Skeletal muscle tissue (tissue), 4 donors: ENCODE measurements around the gene UBE2U. TPM values are rescaled to one million over a fixed set of nuclear protein-coding genes. Genes with fewer than 3 reads are reported as not detected.
"Not testable (repeated sequence)": the region's sequence is repeated elsewhere in the genome, so short reads cannot be mapped to it uniquely, and the experiment has no call there.

ENCODE experiments used
- H3K27ac ChIP-seq: one replicate; pipeline ENCODE4 v1.7.0; 2013; ENCODE audit warnings: mild to moderate bottlenecking, low read depth, low read length, inconsistent platforms
- H3K27me3 ChIP-seq, 3 donors: one replicate each; pipeline ENCODE4 v1.7.0; 2013; ENCODE audit warnings: low read length in 3 of 3; ENCODE audit not compliant: control insufficient read depth in 3 of 3, insufficient read depth in 3 of 3
- H3K36me3 ChIP-seq, 3 donors: one replicate each; pipeline ENCODE4 v1.7.0; 2013; ENCODE audit warnings: low read length in 3 of 3; ENCODE audit not compliant: control insufficient read depth in 3 of 3, insufficient read depth in 3 of 3
- H3K4me1 ChIP-seq, 3 donors: one replicate each; pipeline ENCODE4 v1.7.0; 2013; ENCODE audit warnings: low read length in 3 of 3, mild to moderate bottlenecking in 3 of 3; ENCODE audit not compliant: control insufficient read depth in 3 of 3, insufficient read depth in 3 of 3
- H3K4me3 ChIP-seq, 3 donors: one replicate each; pipeline ENCODE4 v1.7.0; 2013; ENCODE audit warnings: low read length in 3 of 3
- H3K9ac ChIP-seq, 3 donors: one replicate each; pipeline ENCODE4 v1.7.0; 2013; ENCODE audit warnings: low read length in 3 of 3, mild to moderate bottlenecking in 3 of 3, moderate library complexity in 2 of 3, low read depth in 1 of 3
- H3K9me3 ChIP-seq, 3 donors: one replicate each; pipeline ENCODE4 v1.7.0; 2013; ENCODE audit warnings: low read length in 3 of 3; ENCODE audit not compliant: control insufficient read depth in 3 of 3
- total RNA-seq: library from RNA; depleted of rRNA; stranded (reverse); fragments of >200 nt; gene quantifications from one replicate; pipeline ENCODE4 v1.2.3, GENCODE V29; 2014
- donor health status: Osteomylitis.

Gene UBE2U
- total RNA-seq, 1 donor from 2014 or later, result not detected

- Histone ChIP-seq H3K9ac (no peak overlapping the region), H3K36me3 (no peaks in the 10 kb centered on the region), H3K27ac (no peak overlapping the region), H3K9me3 (no peaks in the 10 kb centered on the region), H3K27me3 (no peaks in the 10 kb centered on the region), H3K4me3 (no peak overlapping the region), H3K4me1 (no peaks in the 10 kb centered on the region)
Observed at GRCh38 chr1:64231654-64232053, 28.2 kb downstream of the UBE2U start.

- no peaks in the 10 kb centered on the region for H3K36me3 ChIP-seq
- H3K9me3 ChIP-seq, result no peaks in the 10 kb centered on the region
- H3K27ac ChIP-seq, result no peak overlapping the region
- no peaks in the 10 kb centered on the region for H3K27me3 ChIP-seq
- no peaks in the 10 kb centered on the region for H3K4me1 ChIP-seq
- H3K9ac ChIP-seq, result no peak overlapping the region
- no peak overlapping the region for H3K4me3 ChIP-seq
Observed at GRCh38 chr1:64234714-64235113, 31.3 kb downstream of the UBE2U start.

GRCh38 chr1:64235181-64235580 is 31.8 kb downstream of the UBE2U start:
- Histone ChIP-seq H3K27me3 (no peaks in the 10 kb centered on the region), H3K36me3 (no peaks in the 10 kb centered on the region), H3K9ac (no peak overlapping the region), H3K27ac (no peak overlapping the region), H3K4me3 (no peak overlapping the region), H3K4me1 (no peaks in the 10 kb centered on the region), H3K9me3 (no peaks in the 10 kb centered on the region)

GRCh38 chr1:64235910-64236309 is 32.5 kb downstream of the UBE2U start:
- Histone ChIP-seq H3K27me3 (no peaks in the 10 kb centered on the region), H3K4me1 (no peaks in the 10 kb centered on the region), H3K4me3 (no peak overlapping the region), H3K27ac (no peak overlapping the region), H3K9ac (no peak overlapping the region), H3K36me3 (no peaks in the 10 kb centered on the region), H3K9me3 (no peaks in the 10 kb centered on the region)

- H3K27me3 ChIP-seq, result no peaks in the 10 kb centered on the region
- no peak overlapping the region for H3K27ac ChIP-seq
- no peaks in the 10 kb centered on the region for H3K36me3 ChIP-seq
- no peaks in the 10 kb centered on the region for H3K9me3 ChIP-seq
- no peak overlapping the region for H3K9ac ChIP-seq
- H3K4me1 ChIP-seq, result no peaks in the 10 kb centered on the region
- H3K4me3 ChIP-seq, result no peak overlapping the region
Observed at GRCh38 chr1:64236541-64236954, 33.1 kb downstream of the UBE2U start.

- H3K4me1 ChIP-seq, H3K36me3 ChIP-seq, H3K27ac ChIP-seq, H3K27me3 ChIP-seq, H3K9me3 ChIP-seq, H3K4me3 ChIP-seq, H3K9ac ChIP-seq: not testable (repeated sequence)
Observed at GRCh38 chr1:64239519-64239918, 36.1 kb downstream of the UBE2U start.

- Histone ChIP-seq H3K27me3 (no peaks in the 10 kb centered on the region), H3K27ac (no peak overlapping the region), H3K4me3 (no peak overlapping the region), H3K36me3 (no peaks in the 10 kb centered on the region), H3K9ac (no peak overlapping the region), H3K4me1 (no peaks in the 10 kb centered on the region), H3K9me3 (no peaks in the 10 kb centered on the region)
Observed at GRCh38 chr1:64240206-64240605, 36.8 kb downstream of the UBE2U start.

GRCh38 chr1:64241069-64241468 is 37.6 kb downstream of the UBE2U start:
- Histone ChIP-seq H3K9me3 (no peaks in the 10 kb centered on the region), H3K9ac (no peak overlapping the region)

GRCh38 chr1:64242895-64243756 is 39.7 kb downstream of the UBE2U start:
- H3K36me3 ChIP-seq, result no peaks in the 10 kb centered on the region
- no peak overlapping the region for H3K9ac ChIP-seq
- H3K4me1 ChIP-seq, result no peaks in the 10 kb centered on the region
- no peak overlapping the region for H3K27ac ChIP-seq
- H3K27me3 ChIP-seq, result no peaks in the 10 kb centered on the region
- H3K4me3 ChIP-seq, result no peak overlapping the region
- H3K9me3 ChIP-seq, result no peaks in the 10 kb centered on the region

More at GRCh38 chr1:64241069-64241468, 37.6 kb downstream of the UBE2U start:
- Histone ChIP-seq H3K36me3 (no peaks in the 10 kb centered on the region), H3K4me1 (no peaks in the 10 kb centered on the region), H3K27me3 (no peaks in the 10 kb centered on the region), H3K4me3 (no peak overlapping the region), H3K27ac (no peak overlapping the region)

GRCh38 chr1:64243757-64244080 is 40.3 kb downstream of the UBE2U start:
- Histone ChIP-seq H3K4me1 (no peaks in the 10 kb centered on the region), H3K9ac (no peak overlapping the region), H3K9me3 (no peaks in the 10 kb centered on the region), H3K27me3 (no peaks in the 10 kb centered on the region), H3K4me3 (no peak overlapping the region), H3K27ac (no peak overlapping the region), H3K36me3 (no peaks in the 10 kb centered on the region)
